ENCODE results near the gene CAAP1.

The CAAP1 gene

GRCh38 chr9:26904070-26904469, 11.5 kb upstream of the CAAP1 start:
- Histone ChIP-seq H3K4me3 (ENCODE audit: low read depth, low read length) (no peak overlapping the region), H3K27ac (ENCODE audit: extremely low read depth, low read depth, low read length) (no peak overlapping the region), H3K4me1 (ENCODE audit: control insufficient read depth, insufficient read depth, low read length) (no peaks in the 10 kb centered on the region), H3K36me3 (ENCODE audit: control insufficient read depth in 2 of 2, insufficient read depth in 1 of 2, low read length in 2 of 2) (peaks cover 13 to 49% of the 10 kb centered on the region in 2 experiments), H3K9me3 (ENCODE audit: control insufficient read depth, insufficient read depth, low read depth, low read length) (no peaks in the 10 kb centered on the region)
- ChIA-PET POLR2A (no interaction called here), CTCF (no interaction called here)
- TF ChIP-seq HOXA7 (CRISPR knock-in tag; IDR thresholded peaks at IDR 0.05; ENCODE audit: borderline replicate concordance) (no peak), YY2 (tag by site-specific recombination; IDR thresholded peaks at IDR 0.05) (no peak)

DNA sequence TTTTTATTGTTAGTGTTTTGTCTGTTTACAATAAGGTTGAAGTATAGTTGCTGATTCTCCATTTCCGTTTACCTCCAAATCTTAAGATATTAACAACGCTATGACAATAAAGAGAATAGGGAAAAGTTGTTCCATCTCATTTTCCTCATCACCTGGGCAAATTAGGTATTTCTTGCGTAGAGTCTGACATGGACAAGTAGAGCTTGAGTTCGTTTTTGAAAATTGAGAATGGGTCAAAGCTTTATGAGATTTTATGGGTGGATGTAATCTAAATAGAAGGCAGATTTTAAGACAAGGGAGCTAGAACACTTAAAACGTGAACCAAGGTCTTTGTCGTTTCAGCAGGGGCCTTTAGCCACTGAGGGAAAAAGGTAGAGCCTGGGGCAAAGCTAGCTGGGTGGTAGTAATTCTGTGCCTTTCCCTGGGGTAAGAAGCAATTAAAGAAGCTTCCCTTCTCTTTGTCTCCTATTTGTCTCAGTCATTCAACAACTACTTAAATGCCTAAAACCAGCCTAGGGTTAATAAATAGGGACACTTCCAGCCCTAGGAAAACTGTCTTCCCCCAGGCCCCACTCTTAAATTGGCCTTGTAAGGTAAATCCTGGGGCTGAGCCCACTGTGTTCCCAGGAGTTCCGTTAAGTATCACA, 551 bp upstream of the CAAP1 start:
- peak overlapping the region; percentile 100 for H3K4me3 ChIP-seq (ENCODE audit: low read depth, low read length)
- CTCF ChIA-PET = interaction anchor here (0.7 kb wide), 1 partner anchor 61 kb away, joined by 3 read pairs; no protein-coding TSS in a partner anchor
- H3K36me3 ChIP-seq (ENCODE audit: control insufficient read depth in 2 of 2, insufficient read depth in 1 of 2, low read length in 2 of 2) = no peaks in the 10 kb centered on the region; a peak in 1 of 3 replicates
- POLR2A ChIA-PET = interaction anchor here (0.8 to 3.0 kb wide), 5 partner anchors 10 to 59 kb away, joined by 3 to 20 read pairs (median 3); partner anchors contain the start of gene PLAA
- TF ChIP-seq ZNF335 (tag by site-specific recombination; conservative IDR thresholded peaks at IDR 0.05) (peak; percentile 53), BCL11A (tag by site-specific recombination; IDR thresholded peaks at IDR 0.05; ENCODE audit: low read depth) (no peak), ZNF580 (tag by site-specific recombination; IDR thresholded peaks at IDR 0.05) (no peak), ZNF274 (IDR thresholded peaks at IDR 0.05; ENCODE audit: low read length) (no peak), ZNF274 (tag by site-specific recombination; IDR thresholded peaks at IDR 0.05; ENCODE audit: borderline replicate concordance) (no peak), ZNF133 (tag by site-specific recombination; IDR thresholded peaks at IDR 0.05) (no peak), ZNF521 (tag by site-specific recombination; IDR thresholded peaks at IDR 0.05) (no peak), ZNF623 (tag by site-specific recombination; IDR thresholded peaks at IDR 0.05) (0 out of 2 replicates have a peak, but pooled peaks have one; percentile 1), SETDB1 (IDR thresholded peaks at IDR 0.05; ENCODE audit: insufficient read length, low read length) (peak; percentile 6), ZNF248 (tag by site-specific recombination; IDR thresholded peaks at IDR 0.05) (no peak), BCL11B (tag by site-specific recombination; IDR thresholded peaks at IDR 0.05; ENCODE audit: low read depth) (no peak), ZBTB20 (tag by site-specific recombination; IDR thresholded peaks at IDR 0.05) (no peak), ZNF354C (tag by site-specific recombination; IDR thresholded peaks at IDR 0.05; ENCODE audit: borderline replicate concordance, low read depth) (no peak), ZNF837 (tag by site-specific recombination; IDR thresholded peaks at IDR 0.05) (no peak), ZSCAN5A (tag by site-specific recombination; IDR thresholded peaks at IDR 0.05) (no peak), PATZ1 (tag by site-specific recombination; IDR thresholded peaks at IDR 0.05) (no peak)
- TF ChIP-seq, protein P1, sequence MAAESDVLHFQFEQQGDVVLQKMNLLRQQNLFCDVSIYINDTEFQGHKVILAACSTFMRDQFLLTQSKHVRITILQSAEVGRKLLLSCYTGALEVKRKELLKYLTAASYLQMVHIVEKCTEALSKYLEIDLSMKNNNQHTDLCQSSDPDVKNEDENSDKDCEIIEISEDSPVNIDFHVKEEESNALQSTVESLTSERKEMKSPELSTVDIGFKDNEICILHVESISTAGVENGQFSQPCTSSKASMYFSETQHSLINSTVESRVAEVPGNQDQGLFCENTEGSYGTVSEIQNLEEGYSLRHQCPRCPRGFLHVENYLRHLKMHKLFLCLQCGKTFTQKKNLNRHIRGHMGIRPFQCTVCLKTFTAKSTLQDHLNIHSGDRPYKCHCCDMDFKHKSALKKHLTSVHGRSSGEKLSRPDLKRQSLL (tag by site-specific recombination; IDR thresholded peaks at IDR 0.05) = no peak
- H3K27ac ChIP-seq (ENCODE audit: extremely low read depth, low read depth, low read length) = peak overlapping the region; percentile 94
- no peaks in the 10 kb centered on the region for H3K4me1 ChIP-seq (ENCODE audit: control insufficient read depth, insufficient read depth, low read length)
- H3K9me3 ChIP-seq (ENCODE audit: control insufficient read depth, insufficient read depth, low read depth, low read length) = no peaks in the 10 kb centered on the region

Measured in HEK293 (cell line).